Effector CD8-positive, alpha-beta T cell (primary cell): ENCODE results near the gene MPP1.

Experiments used
- DNase-seq: peaks from one replicate; lab custom pipeline; 2025; lab: John Stamatoyannopoulos, UW

The MPP1 gene

GRCh38 chrX:154731881-154732280, 73.4 kb downstream of the MPP1 start:
- no peak for DNase-seq

GRCh38 chrX:154731184-154731583, 74.1 kb downstream of the MPP1 start:
- DNase-seq, result no peak

DNA sequence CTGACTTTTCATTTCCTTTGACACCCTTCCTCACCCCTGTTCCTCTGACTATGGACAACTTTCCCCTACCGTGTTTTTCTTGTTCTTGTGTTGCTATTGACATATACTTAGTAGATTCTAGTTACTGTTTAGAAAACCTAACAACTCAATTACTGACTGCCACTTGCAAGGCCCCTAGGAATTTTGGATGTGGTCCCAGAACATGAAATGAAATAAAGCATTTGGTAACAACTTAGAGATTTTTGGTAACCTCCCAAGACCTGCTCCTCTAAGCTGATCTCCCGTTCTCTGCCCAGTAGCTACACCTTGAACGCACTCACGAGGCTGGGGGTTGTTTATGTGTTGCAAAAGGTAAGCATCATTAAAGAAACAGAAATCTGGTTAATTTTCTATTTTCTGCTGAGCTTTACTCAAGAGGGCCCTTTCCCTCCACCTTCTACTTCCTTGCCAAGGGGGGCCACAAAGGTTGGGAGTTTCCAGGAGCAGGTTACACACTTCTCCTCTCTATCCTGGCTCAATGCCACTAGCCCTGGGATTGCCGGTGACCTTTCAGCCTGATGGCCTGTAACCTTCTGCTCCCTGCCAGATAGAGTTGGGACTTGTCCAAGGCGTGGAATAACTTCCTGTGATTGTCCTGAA, 74.9 kb downstream of the MPP1 start:
- DNase-seq, result no peak

GRCh38 chrX:154729439-154729838, 75.8 kb downstream of the MPP1 start:
- DNase-seq, result no peak
